GM19238 (cell line): ENCODE data around the gene MAN2B2.
"Not testable (repeated sequence)": the region's sequence is repeated elsewhere in the genome, so short reads cannot be mapped to it uniquely, and the experiment has no call there.

Experiments used
- DNase-seq: peaks from one replicate; pipeline ENCODE4 v3.0.0; 2011; ENCODE audit warnings: low spot score; ENCODE audit not compliant: insufficient read length

Gene MAN2B2

GRCh38 chr4:6668391-6668790 is 93.4 kb downstream of the MAN2B2 start:
- DNase-seq, result no peak

- no peak for DNase-seq
Observed at GRCh38 chr4:6671648-6672047, 96.7 kb downstream of the MAN2B2 start.

DNA sequence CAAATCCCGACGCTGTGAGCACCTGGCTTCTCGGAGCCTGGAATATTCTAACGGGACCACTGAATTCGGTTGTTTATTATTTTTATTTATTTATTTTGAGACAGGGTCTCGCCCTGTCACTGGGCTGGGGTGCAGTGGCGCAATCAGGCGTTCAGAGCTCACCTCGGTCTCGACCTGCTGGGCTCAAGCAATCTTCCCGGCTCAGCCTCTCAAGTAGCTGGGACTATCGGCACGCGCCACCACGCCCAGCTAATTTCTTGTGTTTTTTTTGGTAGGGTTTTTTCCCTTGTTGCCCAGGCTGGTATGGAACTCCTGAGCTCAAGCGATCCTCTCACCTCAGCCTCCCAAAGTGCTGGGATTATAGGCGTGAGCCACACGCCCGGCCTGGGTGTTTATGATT is 97.1 kb downstream of the MAN2B2 start:
- no peak for DNase-seq

- DNase-seq, result not testable (repeated sequence)
Observed at GRCh38 chr4:6672541-6673190, 97.7 kb downstream of the MAN2B2 start.
